Activated naive CD8-positive, alpha-beta T cell treated with anti-CD3 and anti-CD28 coated beads, Interleukin-2, amount 50 U/mL, for 16 hours (primary cell): ENCODE measurements around the gene TFF1.

Experiments used
- DNase-seq: peaks from one replicate; pipeline ENCODE4 v3.0.0-alpha.2; 2020; ENCODE audit warnings: low read depth, low spot score

The TFF1 gene

GRCh38 chr21:42362700-42363099 is 3.6 kb downstream of the TFF1 start:
- no peak for DNase-seq

GRCh38 chr21:42362198-42362597 is 4.1 kb downstream of the TFF1 start:
- DNase-seq, result no peak

GRCh38 chr21:42361286-42361685 is 5.0 kb downstream of the TFF1 start:
- DNase-seq, result no peak

- no peak for DNase-seq
Observed at GRCh38 chr21:42360317-42360716, 6.0 kb downstream of the TFF1 start.

GRCh38 chr21:42358937-42359336 is 7.4 kb downstream of the TFF1 start:
- no peak for DNase-seq

- DNase-seq, result no peak
Observed at GRCh38 chr21:42358261-42358660, 8.1 kb downstream of the TFF1 start.

- no peak for DNase-seq
Observed at GRCh38 chr21:42357307-42357706, 9.0 kb downstream of the TFF1 start.

- no peak for DNase-seq
Observed at GRCh38 chr21:42356650-42357049, 9.7 kb downstream of the TFF1 start.

GRCh38 chr21:42356046-42356445 is 10.3 kb downstream of the TFF1 start:
- no peak for DNase-seq

- no peak for DNase-seq
Observed at GRCh38 chr21:42353623-42354022, 12.7 kb downstream of the TFF1 start.

GRCh38 chr21:42352441-42353095 is 13.8 kb downstream of the TFF1 start:
- no peak for DNase-seq

GRCh38 chr21:42351626-42352440 is 14.5 kb downstream of the TFF1 start:
- no peak for DNase-seq

GRCh38 chr21:42350927-42351426 is 15.4 kb downstream of the TFF1 start, which contains the start of gene TFF2:
Gene TFF2, minus strand, starts transcription at chr21:42350994. Its CDS starts 37 bp downstream, at chr21:42350957.
- DNase-seq, result no peak

GRCh38 chr21:42350318-42350910 is 15.9 kb downstream of the TFF1 start:
- no peak for DNase-seq

- no peak for DNase-seq
Observed at GRCh38 chr21:42349420-42350317, 16.7 kb downstream of the TFF1 start.

GRCh38 chr21:42348762-42349161 is 17.6 kb downstream of the TFF1 start:
- no peak for DNase-seq

- no peak for DNase-seq
Observed at GRCh38 chr21:42347601-42348327, 18.6 kb downstream of the TFF1 start.

- DNase-seq, result no peak
Observed at GRCh38 chr21:42346866-42347600, 19.3 kb downstream of the TFF1 start.

- DNase-seq, result no peak
Observed at GRCh38 chr21:42346441-42346840, 19.9 kb downstream of the TFF1 start.

GRCh38 chr21:42344631-42345030 is 21.7 kb downstream of the TFF1 start:
- DNase-seq, result no peak
